HEK293 (cell line): ENCODE results near the gene TRPC4.

Experiments
- FEZF1 ChIP-seq: fragments of 450-650 bp; formaldehyde crosslinking; IDR thresholded peaks from 2 replicates; pipeline ENCODE4 v1.5.1; 2016; ENCODE audit warnings: missing biosample characterization, missing genetic modification characterization
- GFI1B ChIP-seq: fragments of 450-650 bp; formaldehyde crosslinking; IDR thresholded peaks from 2 replicates; pipeline ENCODE4 v1.5.1; 2016; ENCODE audit warnings: missing biosample characterization, missing genetic modification characterization
- HOXC10 ChIP-seq: sonication (generic); formaldehyde crosslinking; IDR thresholded peaks from 2 replicates; pipeline ENCODE4 v1.8.1; 2023; ENCODE audit warnings: mild to moderate bottlenecking, missing genetic modification reagents
- IKZF3 ChIP-seq: fragments of 450-650 bp; IDR thresholded peaks from 2 replicates; pipeline ENCODE4 v1.5.0; 2018; ENCODE audit warnings: missing biosample characterization, mild to moderate bottlenecking, missing genetic modification characterization, moderate library complexity
- KLF8 ChIP-seq: fragments of 450-650 bp; formaldehyde crosslinking; IDR thresholded peaks from 2 replicates; pipeline ENCODE4 v1.5.1; 2016; ENCODE audit warnings: missing biosample characterization, missing genetic modification characterization
- MEIS1 ChIP-seq: sonication (generic); formaldehyde crosslinking; IDR thresholded peaks from 2 replicates; pipeline ENCODE4 v1.8.1; 2022; ENCODE audit warnings: missing genetic modification reagents, mild to moderate bottlenecking, borderline replicate concordance
- OVOL3 ChIP-seq: fragments of 450-650 bp; formaldehyde crosslinking; IDR thresholded peaks from 2 replicates; pipeline ENCODE4 v1.5.1; 2016; ENCODE audit warnings: missing biosample characterization, missing genetic modification characterization
- SP3 ChIP-seq: fragments of 450-650 bp; formaldehyde crosslinking; IDR thresholded peaks from 2 replicates; pipeline ENCODE4 v1.5.1; 2016; ENCODE audit warnings: missing biosample characterization, missing genetic modification characterization
- WT1 ChIP-seq: fragments of 450-650 bp; formaldehyde crosslinking; IDR thresholded peaks from 2 replicates; pipeline ENCODE4 v1.5.1; 2016; ENCODE audit warnings: missing biosample characterization, missing genetic modification characterization
- ZBTB11 ChIP-seq: fragments of 450-650 bp; formaldehyde crosslinking; conservative IDR thresholded peaks from 2 replicates; pipeline ENCODE4 v1.5.1; 2016; ENCODE audit warnings: low read depth, missing biosample characterization, missing genetic modification characterization
- ZBTB17 ChIP-seq: fragments of 450-650 bp; formaldehyde crosslinking; IDR thresholded peaks from 2 replicates; pipeline ENCODE4 v1.5.1; 2016; ENCODE audit warnings: missing biosample characterization, missing genetic modification characterization
- ZBTB26 ChIP-seq: fragments of 450-650 bp; formaldehyde crosslinking; optimal IDR thresholded peaks from 2 replicates; pipeline ENCODE3; 2016; ENCODE audit warnings: missing biosample characterization, mild to moderate bottlenecking, missing genetic modification characterization
- ZBTB49 ChIP-seq: fragments of 450-650 bp; formaldehyde crosslinking; IDR thresholded peaks from 2 replicates; pipeline ENCODE4 v1.5.1; 2016; ENCODE audit warnings: missing biosample characterization, missing genetic modification characterization, low read depth
- ZBTB8A ChIP-seq: fragments of 450-650 bp; formaldehyde crosslinking; IDR thresholded peaks from 2 replicates; pipeline ENCODE4 v1.5.1; 2016; ENCODE audit warnings: missing biosample characterization, missing genetic modification characterization
- ZNF114 ChIP-seq: fragments of 450-650 bp; formaldehyde crosslinking; IDR thresholded peaks from 2 replicates; pipeline ENCODE4 v1.5.0; 2017; ENCODE audit warnings: missing biosample characterization, missing genetic modification characterization
- ZNF133 ChIP-seq: fragments of 450-650 bp; formaldehyde crosslinking; IDR thresholded peaks from 2 replicates; pipeline ENCODE4 v1.5.1; 2016; ENCODE audit warnings: missing biosample characterization, missing genetic modification characterization
- ZNF2 ChIP-seq: fragments of 450-650 bp; formaldehyde crosslinking; IDR thresholded peaks from 2 replicates; pipeline ENCODE4 v1.5.1; 2016; ENCODE audit warnings: missing biosample characterization, missing genetic modification characterization
- ZNF23 ChIP-seq: fragments of 450-650 bp; formaldehyde crosslinking; IDR thresholded peaks from 2 replicates; pipeline ENCODE4 v1.5.1; 2016; ENCODE audit warnings: missing biosample characterization, missing genetic modification characterization, borderline replicate concordance
- ZNF248 ChIP-seq: fragments of 450-650 bp; formaldehyde crosslinking; IDR thresholded peaks from 2 replicates; pipeline ENCODE4 v1.5.1; 2017; ENCODE audit warnings: missing biosample characterization, missing genetic modification characterization
- ZNF324 ChIP-seq: fragments of 450-650 bp; formaldehyde crosslinking; IDR thresholded peaks from 2 replicates; pipeline ENCODE4 v1.5.1; 2016; ENCODE audit warnings: missing biosample characterization, missing genetic modification characterization
- ZNF366 ChIP-seq: fragments of 450-650 bp; formaldehyde crosslinking; conservative IDR thresholded peaks from 2 replicates; pipeline ENCODE4 v1.5.1; 2016; ENCODE audit warnings: missing biosample characterization, missing genetic modification characterization
- ZNF488 ChIP-seq: fragments of 450-650 bp; formaldehyde crosslinking; IDR thresholded peaks from 2 replicates; pipeline ENCODE4 v1.5.1; 2016; ENCODE audit warnings: missing biosample characterization, missing genetic modification characterization
- ZNF529 ChIP-seq: fragments of 450-650 bp; formaldehyde crosslinking; IDR thresholded peaks from 2 replicates; pipeline ENCODE4 v1.5.1; 2017; ENCODE audit warnings: missing genetic modification characterization, missing biosample characterization; ENCODE audit not compliant: insufficient replicate concordance
- ZNF549 ChIP-seq: fragments of 450-650 bp; IDR thresholded peaks from 2 replicates; pipeline ENCODE4 v1.5.1; 2018; ENCODE audit warnings: missing biosample characterization, missing genetic modification characterization, mild to moderate bottlenecking, inconsistent platforms, moderate library complexity
- ZNF623 ChIP-seq: fragments of 450-650 bp; formaldehyde crosslinking; IDR thresholded peaks from 2 replicates; pipeline ENCODE4 v1.5.1; 2016; ENCODE audit warnings: missing biosample characterization, missing genetic modification characterization
- ZNF692 ChIP-seq: fragments of 450-650 bp; formaldehyde crosslinking; IDR thresholded peaks from 2 replicates; pipeline ENCODE4 v1.5.1; 2016; ENCODE audit warnings: missing biosample characterization, missing genetic modification characterization
- ZNF701 ChIP-seq: fragments of 450-650 bp; formaldehyde crosslinking; IDR thresholded peaks from 2 replicates; pipeline ENCODE4 v1.5.1; 2016; ENCODE audit warnings: missing biosample characterization, missing genetic modification characterization
- ZNF704 ChIP-seq: fragments of 450-650 bp; formaldehyde crosslinking; IDR thresholded peaks from 2 replicates; pipeline ENCODE4 v1.5.1; 2016; ENCODE audit warnings: missing biosample characterization, missing genetic modification characterization
- ZNF747 ChIP-seq: fragments of 450-650 bp; formaldehyde crosslinking; IDR thresholded peaks from 2 replicates; pipeline ENCODE4 v1.5.1; 2016; ENCODE audit warnings: missing biosample characterization, missing genetic modification characterization
- ZNF785 ChIP-seq: fragments of 450-650 bp; formaldehyde crosslinking; IDR thresholded peaks from 2 replicates; pipeline ENCODE4 v1.5.1; 2016; ENCODE audit warnings: missing biosample characterization, missing genetic modification characterization
- ZNF843 ChIP-seq: fragments of 450-650 bp; formaldehyde crosslinking; IDR thresholded peaks from 2 replicates; pipeline ENCODE4 v1.5.1; 2016; ENCODE audit warnings: missing biosample characterization, missing genetic modification characterization
- ZSCAN23 ChIP-seq: fragments of 450-650 bp; formaldehyde crosslinking; IDR thresholded peaks from 2 replicates; pipeline ENCODE4 v1.5.1; 2016; ENCODE audit warnings: missing biosample characterization, missing genetic modification characterization
- ZSCAN30 ChIP-seq: fragments of 450-650 bp; IDR thresholded peaks from 2 replicates; pipeline ENCODE4 v1.5.1; 2018; ENCODE audit warnings: missing biosample characterization, mild to moderate bottlenecking, missing genetic modification characterization, moderate library complexity

The TRPC4 gene

GRCh38 chr13:37701972-37702371, 167.6 kb downstream of the TRPC4 start (continued):
- TF ChIP-seq ZNF692: 0 out of 2 replicates have a peak, but pooled peaks have one; percentile 43
- TF ChIP-seq ZNF623: no peak
- TF ChIP-seq ZSCAN30 (tag by site-specific recombination): no peak
- TF ChIP-seq MEIS1 (CRISPR knock-in tag): no peak
- no peak for TF ChIP-seq ZBTB8A (tag by site-specific recombination)
- TF ChIP-seq ZNF324 (tag by site-specific recombination): no peak
- TF ChIP-seq ZNF701 (tag by site-specific recombination): no peak
- TF ChIP-seq ZNF747 (tag by site-specific recombination): no peak
- TF ChIP-seq ZBTB11 (tag by site-specific recombination): no peak
- TF ChIP-seq ZNF785: no peak
- TF ChIP-seq ZNF114 (tag by site-specific recombination): no peak
- no peak for TF ChIP-seq GFI1B (tag by site-specific recombination)
- peak; percentile 93 for TF ChIP-seq FEZF1
- no peak for TF ChIP-seq OVOL3 (tag by site-specific recombination)
- peak; percentile 81 for TF ChIP-seq ZBTB17
- no peak for TF ChIP-seq ZNF843
- TF ChIP-seq SP3 (tag by site-specific recombination): peak; percentile 25; the same call in 1 of the 2 replicates
- peak; percentile 5 for TF ChIP-seq ZNF529 (tag by site-specific recombination)
- TF ChIP-seq ZNF366: peak; percentile 77
- TF ChIP-seq ZNF248 (tag by site-specific recombination): no peak
- TF ChIP-seq ZNF23: no peak
- no peak for TF ChIP-seq HOXC10 (CRISPR knock-in tag)
- no peak for TF ChIP-seq KLF8 (tag by site-specific recombination)
- TF ChIP-seq WT1 (tag by site-specific recombination): no peak
- TF ChIP-seq ZBTB49: no peak
- no peak for TF ChIP-seq ZSCAN23 (tag by site-specific recombination)
- no peak for TF ChIP-seq IKZF3 (tag by site-specific recombination)
- no peak for TF ChIP-seq ZNF704 (tag by site-specific recombination)
- TF ChIP-seq ZNF133: no peak
- TF ChIP-seq ZNF2 (tag by site-specific recombination): no peak
- TF ChIP-seq ZBTB26: no peak
- TF ChIP-seq ZNF488: no peak
- TF ChIP-seq ZNF549 (tag by site-specific recombination): no peak
